HepG2 (cell line): ENCODE measurements around the gene SPRYD4. TPM values are rescaled to one million over a fixed set of nuclear protein-coding genes. Genes with fewer than 3 reads are reported as not detected.

ENCODE experiments used
- ATAD3A ChIP-seq: sonication (generic); formaldehyde crosslinking; IDR thresholded peaks from 2 replicates; pipeline ENCODE4 v1.4.0; 2020; ENCODE audit warnings: missing genetic modification reagents
- ATF4 ChIP-seq, 2 experiments: fragments of 450-650 bp in 1 of 2; sonication (generic) in 1 of 2; formaldehyde crosslinking; IDR thresholded peaks; 2 replicates each; pipeline versions ENCODE4 v1.5.0 to v1.8.0; 2020 to 2022; ENCODE audit warnings: mild to moderate bottlenecking in 1 of 2, missing genetic modification reagents in 1 of 2
- CCDC6 ChIP-seq: sonication (generic); formaldehyde crosslinking; IDR thresholded peaks from 2 replicates; pipeline ENCODE4 v1.8.1; 2022; ENCODE audit warnings: mild to moderate bottlenecking, missing genetic modification reagents, moderate library complexity
- CREB1 ChIP-seq, 2 experiments: fragments of 450-650 bp in 1 of 2; IDR thresholded peaks; 2 replicates each; pipeline ENCODE4 v1.6.1; 2016 to 2017; ENCODE audit warnings: control low read depth in 1 of 2, mild to moderate bottlenecking in 1 of 2, missing compliant biosample characterization in 1 of 2, missing genetic modification characterization in 1 of 2
- ETV6 ChIP-seq: sonication (generic); formaldehyde crosslinking; conservative IDR thresholded peaks from 2 replicates; pipeline ENCODE4 v1.4.0; 2020; ENCODE audit warnings: missing genetic modification reagents
- GABPA ChIP-seq, 2 experiments: IDR thresholded peaks; 2 replicates each; pipeline ENCODE4 v1.6.1; 2011 to 2016; ENCODE audit warnings: low read depth in 2 of 2, low read length in 1 of 2, missing biosample characterization in 1 of 2, missing genetic modification characterization in 1 of 2
- GTF2F1 ChIP-seq: fragments of 150-350 bp; IDR thresholded peaks from 2 replicates; pipeline ENCODE4 v1.6.1; 2014; ENCODE audit warnings: low read length
- JUN ChIP-seq: sonication (generic); formaldehyde crosslinking; IDR thresholded peaks from 2 replicates; pipeline ENCODE4 v1.4.0; 2020; ENCODE audit warnings: mild to moderate bottlenecking, missing genetic modification reagents
- KAT7 ChIP-seq: IDR thresholded peaks from 2 replicates; pipeline ENCODE4 v1.6.1; 2018; ENCODE audit warnings: borderline replicate concordance, missing compliant biosample characterization
- LBX2 ChIP-seq: sonication (generic); formaldehyde crosslinking; IDR thresholded peaks from 2 replicates; pipeline ENCODE4 v1.5.0; 2020; ENCODE audit warnings: missing genetic modification reagents, mild to moderate bottlenecking, borderline replicate concordance
- MYC ChIP-seq: sonication (generic); formaldehyde crosslinking; IDR thresholded peaks from 2 replicates; pipeline ENCODE4 v1.9.0; 2021; ENCODE audit warnings: missing genetic modification reagents, borderline replicate concordance
- PHB2 ChIP-seq: fragments of 450-650 bp; IDR thresholded peaks from 2 replicates; pipeline ENCODE4 v1.6.1; 2018; ENCODE audit not compliant: partially characterized antibody
- PHF21A ChIP-seq: sonication (generic); formaldehyde crosslinking; IDR thresholded peaks from 2 replicates; pipeline ENCODE4 v1.5.0; 2020; ENCODE audit warnings: mild to moderate bottlenecking, missing genetic modification reagents
- PRDM10 ChIP-seq: sonication (generic); formaldehyde crosslinking; IDR thresholded peaks from 2 replicates; pipeline ENCODE4 v1.4.0; 2020; ENCODE audit warnings: low read depth, missing genetic modification reagents
- TBX3 ChIP-seq: fragments of 450-650 bp; IDR thresholded peaks from 2 replicates; pipeline ENCODE4 v1.6.1; 2017; ENCODE audit warnings: antibody characterized with exemption, mild to moderate bottlenecking, inconsistent platforms, borderline replicate concordance
- ZBTB7B ChIP-seq: sonication (generic); formaldehyde crosslinking; IDR thresholded peaks from 2 replicates; pipeline ENCODE4 v1.4.0; 2020; ENCODE audit warnings: missing genetic modification reagents
- ZKSCAN1 ChIP-seq: fragments of 150-350 bp; IDR thresholded peaks from 2 replicates; pipeline ENCODE4 v1.6.1; 2014; ENCODE audit warnings: low read length
- ZMYM3 ChIP-seq: sonication (generic); formaldehyde crosslinking; IDR thresholded peaks from 2 replicates; pipeline ENCODE4 v1.5.1; 2020; ENCODE audit warnings: mild to moderate bottlenecking, missing genetic modification reagents
- ZNF280B ChIP-seq: sonication (generic); formaldehyde crosslinking; IDR thresholded peaks from 2 replicates; pipeline ENCODE4 v1.5.0; 2020; ENCODE audit warnings: missing genetic modification reagents, mild to moderate bottlenecking, borderline replicate concordance
- ZNF362 ChIP-seq: sonication (generic); formaldehyde crosslinking; IDR thresholded peaks from 2 replicates; pipeline ENCODE4 v1.4.0; 2020; ENCODE audit warnings: missing genetic modification reagents, mild to moderate bottlenecking, borderline replicate concordance
- ZNF558 ChIP-seq: sonication (generic); formaldehyde crosslinking; IDR thresholded peaks from 2 replicates; pipeline ENCODE4 v1.9.0; 2022; ENCODE audit warnings: mild to moderate bottlenecking, missing genetic modification reagents, borderline replicate concordance
- polyA plus RNA-seq, 8 experiments: library from polyadenylated mRNA; depleted of rRNA in 3 of 8; stranded (reverse) in 7 of 8; unstranded in 1 of 8; fragments of >200 nt; fragmentation: Illumina TruSeq in 4 of 8; extraction: Trizol in 4 of 8; gene quantifications; 2 replicates each; pipeline versions ENCODE4 v1.2.1 to v1.2.3, GENCODE V29; 2011 to 2016; ENCODE audit warnings: low read depth in 4 of 8, missing spikeins in 1 of 8, mixed read lengths in 1 of 8; ENCODE audit not compliant: insufficient read depth in 1 of 8
- total RNA-seq, 5 experiments: library from RNA; depleted of rRNA; stranded (reverse); fragments of >200 nt; fragmentation: Illumina TruSeq; extraction: Trizol; gene quantifications; 2 replicates each; pipeline ENCODE4 v1.2.3, GENCODE V29; 2016; ENCODE audit warnings: low read depth in 1 of 5

Gene SPRYD4
- total and polyA plus RNA-seq, 2 of the 13 experiments (the other 11 are each of a cell fraction or from before 2014, with no cell fraction given) = 3.9 to 4.5 TPM

GRCh38 chr12:56468216-56469006, at the start of gene SPRYD4 (continued):
- TF ChIP-seq ETV6 (CRISPR knock-in tag) (0 out of 2 replicates have a peak, but pooled peaks have one; percentile 37), ATF4 (CRISPR knock-in tag; IDR thresholded peaks at IDR 0.05) (peak in 1 of 2 experiments; percentile 77; a peak in 2 of 4 replicates), ZNF558 (CRISPR knock-in tag) (peak; percentile 91; the same call in 1 of the 2 replicates), CCDC6 (CRISPR knock-in tag) (peak; percentile 98), MYC (CRISPR knock-in tag) (peak; percentile 100), GTF2F1 (no peak), PHB2 (no peak), LBX2 (no peak; the same call in 1 of the 2 replicates), ZNF362 (CRISPR knock-in tag) (peak; percentile 36; the same call in 1 of the 2 replicates), KAT7 (CRISPR knock-in tag) (peak; percentile 73; the same call in 1 of the 2 replicates), CREB1 (IDR thresholded peaks at IDR 0.05) (peak; percentile 98), CREB1 (CRISPR knock-in tag; IDR thresholded peaks at IDR 0.05) (peak; percentile 99), ZKSCAN1 (peak; percentile 23; the same call in 1 of the 2 replicates), ZBTB7B (CRISPR knock-in tag) (no peak), ZNF280B (CRISPR knock-in tag) (peak; percentile 77), JUN (CRISPR knock-in tag) (0 out of 2 replicates have a peak, but pooled peaks have one; percentile 46), ATAD3A (no peak), GABPA (IDR thresholded peaks at IDR 0.05; ENCODE audit: low read depth, low read length) (no peak), GABPA (CRISPR knock-in tag; IDR thresholded peaks at IDR 0.05; ENCODE audit: low read depth) (peak; percentile 66; the same call in 1 of the 2 replicates), ZMYM3 (CRISPR knock-in tag) (no peak), PHF21A (CRISPR knock-in tag) (peak; percentile 62), TBX3 (no peak), PRDM10 (CRISPR knock-in tag) (no peak; the same call in 1 of the 2 replicates)
